Measurements from ENCODE around the gene SAMD11.

The SAMD11 gene

DNA sequence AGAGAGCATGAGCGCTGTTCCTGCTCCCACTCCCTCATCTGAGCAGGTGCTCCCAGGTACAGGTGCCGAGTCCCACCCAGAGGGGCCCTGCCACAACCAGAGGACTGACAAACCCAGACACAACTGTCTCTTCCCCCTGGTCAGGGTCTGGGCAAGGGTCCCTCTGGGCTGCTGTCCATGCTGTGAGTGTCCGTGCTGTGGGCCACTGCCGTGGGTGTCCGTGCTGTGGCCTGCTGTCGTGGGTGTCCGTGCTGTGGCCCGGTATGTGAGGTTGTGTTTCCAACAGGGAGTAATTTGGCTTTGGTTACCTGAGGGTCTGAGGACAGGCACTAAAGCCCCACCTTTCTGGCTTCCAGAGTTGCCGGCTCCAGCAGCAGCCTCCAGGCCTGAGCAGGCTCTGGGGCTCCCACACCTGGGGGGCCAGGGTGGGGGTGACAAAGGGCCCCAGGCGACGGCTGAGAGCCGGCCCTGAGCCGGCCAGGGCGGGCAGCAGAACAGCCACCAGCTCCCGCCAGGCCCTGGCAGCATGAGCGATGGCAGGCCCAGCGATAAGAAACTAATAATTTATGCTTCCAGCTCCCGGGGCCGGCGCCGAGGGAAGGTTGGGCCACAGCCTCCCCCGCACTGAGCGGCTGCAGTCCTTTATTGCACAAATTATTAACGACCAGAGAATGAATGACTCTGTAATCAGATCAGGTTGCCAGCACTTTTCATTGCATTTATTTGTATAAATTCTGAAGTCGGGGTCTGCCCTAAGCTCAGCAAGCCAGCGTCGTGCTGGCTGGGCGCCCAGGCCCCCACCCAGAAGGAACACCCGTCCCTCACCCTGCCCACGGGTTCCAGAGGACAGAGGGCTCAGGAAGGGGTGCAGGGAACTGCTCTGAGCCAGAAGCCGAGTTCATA is 7.3 kb upstream of the SAMD11 start:
- DNase-seq (ENCODE audit: extremely low read depth, low read depth): no peak
- no peak overlapping the region for H3K4me3 ChIP-seq (replicated peaks; ENCODE audit: low read depth, low read length)
- TF ChIP-seq, protein P1, sequence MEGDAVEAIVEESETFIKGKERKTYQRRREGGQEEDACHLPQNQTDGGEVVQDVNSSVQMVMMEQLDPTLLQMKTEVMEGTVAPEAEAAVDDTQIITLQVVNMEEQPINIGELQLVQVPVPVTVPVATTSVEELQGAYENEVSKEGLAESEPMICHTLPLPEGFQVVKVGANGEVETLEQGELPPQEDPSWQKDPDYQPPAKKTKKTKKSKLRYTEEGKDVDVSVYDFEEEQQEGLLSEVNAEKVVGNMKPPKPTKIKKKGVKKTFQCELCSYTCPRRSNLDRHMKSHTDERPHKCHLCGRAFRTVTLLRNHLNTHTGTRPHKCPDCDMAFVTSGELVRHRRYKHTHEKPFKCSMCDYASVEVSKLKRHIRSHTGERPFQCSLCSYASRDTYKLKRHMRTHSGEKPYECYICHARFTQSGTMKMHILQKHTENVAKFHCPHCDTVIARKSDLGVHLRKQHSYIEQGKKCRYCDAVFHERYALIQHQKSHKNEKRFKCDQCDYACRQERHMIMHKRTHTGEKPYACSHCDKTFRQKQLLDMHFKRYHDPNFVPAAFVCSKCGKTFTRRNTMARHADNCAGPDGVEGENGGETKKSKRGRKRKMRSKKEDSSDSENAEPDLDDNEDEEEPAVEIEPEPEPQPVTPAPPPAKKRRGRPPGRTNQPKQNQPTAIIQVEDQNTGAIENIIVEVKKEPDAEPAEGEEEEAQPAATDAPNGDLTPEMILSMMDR (IDR thresholded peaks at IDR 0.05; ENCODE audit: low read depth, low read length, missing control alignments): no peak

DNA sequence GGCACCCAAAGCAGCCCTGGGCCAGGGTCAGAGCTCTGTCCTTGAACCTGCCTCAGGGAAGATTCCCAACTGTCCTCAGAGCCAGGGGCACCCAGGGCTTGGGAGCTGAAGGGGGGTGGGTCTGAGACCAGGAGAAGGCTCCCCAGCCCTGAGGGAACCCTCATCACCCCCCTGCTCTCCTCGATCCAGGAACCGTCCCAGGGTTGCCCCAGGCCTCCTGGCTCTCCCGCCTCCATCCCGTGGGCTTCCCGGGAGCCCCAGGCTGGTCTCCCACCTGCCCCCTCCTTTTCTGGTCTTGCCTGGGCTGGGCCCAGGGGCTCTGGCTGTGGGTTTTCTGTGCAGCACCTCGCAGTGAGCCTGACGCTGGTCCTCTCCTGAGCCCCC is 6.7 kb upstream of the SAMD11 start:
- TF ChIP-seq, protein P1 (IDR thresholded peaks at IDR 0.05; ENCODE audit: low read depth, low read length, missing control alignments): no peak
- H3K4me3 ChIP-seq (replicated peaks; ENCODE audit: low read depth, low read length): no peak overlapping the region
- no peak for DNase-seq (ENCODE audit: extremely low read depth, low read depth)

DNA sequence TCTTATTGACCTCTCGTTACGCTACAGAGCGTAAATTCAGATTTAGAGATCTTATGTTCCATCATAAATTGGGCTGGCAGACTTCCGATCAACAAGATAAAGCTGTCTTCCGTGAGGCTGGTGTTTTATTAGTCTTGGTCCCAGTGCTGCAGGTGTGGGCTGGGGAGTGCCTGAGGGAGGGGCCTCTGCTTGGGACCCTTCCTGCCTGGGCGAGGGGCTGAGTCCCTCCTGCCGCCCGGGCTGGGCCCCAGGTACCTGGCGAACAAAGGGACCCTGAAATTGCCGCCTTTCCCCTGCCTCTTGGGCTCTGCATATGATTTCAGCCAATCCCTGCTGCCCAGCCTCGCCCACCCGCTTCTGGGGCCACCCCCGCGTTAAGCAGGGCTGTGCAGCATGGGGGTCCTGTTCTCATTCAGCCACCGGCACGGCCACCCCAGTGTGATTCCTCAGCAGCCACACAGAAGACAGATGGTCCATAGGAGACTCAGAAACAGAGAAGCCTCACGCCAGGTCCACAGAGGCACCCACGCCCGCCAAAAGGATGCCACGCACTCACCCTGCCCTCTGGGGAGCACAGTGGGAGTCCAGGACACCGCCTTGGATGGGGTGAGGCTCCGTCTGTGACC is 6.1 kb upstream of the SAMD11 start:
- no peak for DNase-seq (ENCODE audit: extremely low read depth, low read depth)
- no peak overlapping the region for H3K4me3 ChIP-seq (replicated peaks; ENCODE audit: low read depth, low read length)
- TF ChIP-seq, protein P1 (IDR thresholded peaks at IDR 0.05; ENCODE audit: low read depth, low read length, missing control alignments): no peak

DNA sequence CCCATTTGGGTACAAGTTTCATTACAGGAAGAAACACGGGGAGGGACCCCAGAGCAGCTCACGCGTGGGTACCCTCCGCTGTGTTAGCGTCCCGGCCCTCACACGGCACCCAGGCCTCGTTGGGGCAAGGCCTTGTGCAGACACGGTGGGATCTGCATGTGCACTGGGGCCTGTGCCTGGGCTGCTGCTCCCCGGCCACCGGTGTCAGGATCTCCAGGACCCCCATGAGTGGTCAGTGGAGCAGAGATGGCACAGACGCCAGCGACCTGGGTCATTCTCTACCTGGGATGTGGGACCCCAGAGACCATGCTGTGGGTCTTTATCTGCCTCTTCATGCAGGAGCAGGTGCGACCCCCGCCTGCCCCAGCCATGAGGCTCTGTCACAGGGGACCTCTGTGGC is 5.4 kb upstream of the SAMD11 start:
- no peak for DNase-seq (ENCODE audit: extremely low read depth, low read depth)
- H3K4me3 ChIP-seq (replicated peaks; ENCODE audit: low read depth, low read length): no peak overlapping the region
- TF ChIP-seq, protein P1 (IDR thresholded peaks at IDR 0.05; ENCODE audit: low read depth, low read length, missing control alignments): no peak

DNA sequence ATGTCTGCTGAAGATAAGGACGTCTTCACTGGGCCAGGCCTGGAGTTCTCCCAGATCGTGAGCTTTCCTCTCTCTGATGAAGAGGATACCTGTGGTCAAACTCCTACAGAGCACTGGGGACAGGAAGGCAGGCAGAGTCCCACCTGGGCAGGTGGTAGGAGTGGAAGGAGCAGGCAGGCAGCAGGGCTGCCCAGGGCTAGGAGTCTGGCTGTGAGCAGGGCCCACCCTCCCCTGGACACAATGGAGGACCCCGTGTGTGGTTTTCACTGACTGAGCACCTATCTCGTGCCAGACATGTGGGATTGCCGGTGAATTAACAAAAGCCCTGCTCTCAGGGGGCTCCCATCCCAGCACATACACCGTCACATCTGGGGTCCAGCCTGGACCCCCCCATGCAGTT is 4.9 kb upstream of the SAMD11 start:
- no peak overlapping the region for H3K4me3 ChIP-seq (replicated peaks; ENCODE audit: low read depth, low read length)
- TF ChIP-seq, protein P1 (IDR thresholded peaks at IDR 0.05; ENCODE audit: low read depth, low read length, missing control alignments): no peak
- no peak for DNase-seq (ENCODE audit: extremely low read depth, low read depth)

DNA sequence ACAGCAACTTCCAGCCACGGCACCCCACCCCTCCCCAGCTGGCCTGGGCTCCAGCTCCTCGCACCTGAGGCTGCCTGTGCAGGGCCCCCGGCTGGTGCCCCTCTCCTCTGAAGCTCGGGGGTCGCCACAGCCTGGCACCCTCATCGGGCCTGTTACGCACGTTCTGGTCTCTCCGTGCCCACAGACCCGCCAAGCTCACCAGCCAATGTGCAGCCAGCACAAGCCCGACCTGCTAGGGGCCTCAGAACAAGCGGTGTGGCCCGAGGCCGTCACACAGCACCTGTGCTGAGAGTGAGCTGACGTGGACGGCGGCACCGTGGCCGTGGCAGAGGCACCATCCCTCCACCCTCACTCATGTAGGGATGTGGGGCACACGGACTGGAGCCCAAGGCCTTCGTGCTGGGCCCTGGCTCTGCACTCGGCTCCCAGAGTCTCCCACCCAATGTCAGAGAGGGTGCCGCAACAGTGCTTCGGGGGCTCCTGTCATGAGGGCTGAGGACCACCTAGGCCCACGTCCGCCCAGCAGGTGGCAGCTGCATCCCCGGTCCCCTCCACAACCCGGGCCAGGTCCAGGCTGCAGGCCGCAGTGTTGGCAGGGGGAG is 4.4 kb upstream of the SAMD11 start:
- no peak for DNase-seq (ENCODE audit: extremely low read depth, low read depth)
- no peak overlapping the region for H3K4me3 ChIP-seq (replicated peaks; ENCODE audit: low read depth, low read length)
- TF ChIP-seq, protein P1 (IDR thresholded peaks at IDR 0.05; ENCODE audit: low read depth, low read length, missing control alignments): no peak

Data from HFF-Myc (cell line).